PC-9 (cell line): Measurements from ENCODE around the gene CALML5.

Experiments
- CTCF ChIP-seq: fragments of 200-600 bp; sonication (generic); conservative IDR thresholded peaks from 2 replicates; pipeline ENCODE4 v1.6.1; 2017; ENCODE audit warnings: mixed run types, antibody characterized with exemption, mild to moderate bottlenecking, moderate library complexity
- EZH2 ChIP-seq: fragments of 200-600 bp; sonication (generic); IDR thresholded peaks from 2 replicates; pipeline ENCODE4 v1.8.0; 2017; ENCODE audit warnings: antibody characterized with exemption, low read depth

GRCh38 chr10:5506751-5507648 lies 7.6 kb upstream of the CALML5 start:
- TF ChIP-seq EZH2: no peak
- TF ChIP-seq CTCF: no peak
